Raji (cell line): ENCODE results near the gene ANK3.

ENCODE experiments used
- POLR2A ChIP-seq: IDR thresholded peaks from 2 replicates; pipeline ENCODE4 v1.6.1; 2011; ENCODE audit warnings: low read depth, low read length, control low read depth; ENCODE audit not compliant: insufficient read depth

The ANK3 gene

GRCh38 chr10:60420991-60421894 lies 31.6 kb upstream of the ANK3 start:
- TF ChIP-seq POLR2A = no peak

- no peak for TF ChIP-seq POLR2A
Measured at GRCh38 chr10:60419249-60419648, 29.6 kb upstream of the ANK3 start.

GRCh38 chr10:60417901-60418300 lies 28.2 kb upstream of the ANK3 start:
- TF ChIP-seq POLR2A = no peak

- no peak for TF ChIP-seq POLR2A
Measured at GRCh38 chr10:60417024-60417423, 27.3 kb upstream of the ANK3 start.

GRCh38 chr10:60414877-60415585 lies 25.4 kb upstream of the ANK3 start:
- no peak for TF ChIP-seq POLR2A

GRCh38 chr10:60414111-60414510 lies 24.4 kb upstream of the ANK3 start:
- TF ChIP-seq POLR2A = no peak

GRCh38 chr10:60413306-60414012 lies 23.8 kb upstream of the ANK3 start:
- no peak for TF ChIP-seq POLR2A

GRCh38 chr10:60410970-60411369 lies 21.3 kb upstream of the ANK3 start:
- no peak for TF ChIP-seq POLR2A

- TF ChIP-seq POLR2A = no peak
Measured at GRCh38 chr10:60409202-60409601, 19.5 kb upstream of the ANK3 start.

- no peak for TF ChIP-seq POLR2A
Measured at GRCh38 chr10:60406182-60406581, 16.5 kb upstream of the ANK3 start.

- no peak for TF ChIP-seq POLR2A
Measured at GRCh38 chr10:60405172-60405571, 15.5 kb upstream of the ANK3 start.

GRCh38 chr10:60403168-60403873 lies 13.6 kb upstream of the ANK3 start:
- no peak for TF ChIP-seq POLR2A

- no peak for TF ChIP-seq POLR2A
Measured at GRCh38 chr10:60400366-60400765, 10.7 kb upstream of the ANK3 start.

GRCh38 chr10:60399328-60399727 lies 9.7 kb upstream of the ANK3 start:
- TF ChIP-seq POLR2A = no peak

GRCh38 chr10:60397792-60398191 lies 8.1 kb upstream of the ANK3 start:
- TF ChIP-seq POLR2A = no peak
